ENCODE measurements around the gene DYNLL2. TPM values are rescaled to one million over a fixed set of nuclear protein-coding genes. Genes with fewer than 3 reads are reported as not detected.
A peak's percentile ranks its signal among the peaks of the same experiment; 100 is the strongest.

DYNLL2 gene
- total and polyA plus RNA-seq, 9 of the 15 experiments (the other 6 are each of a cell fraction or from before 2014, with no cell fraction given), result 1.8 to 24.5 (median 13.0) TPM

DNA sequence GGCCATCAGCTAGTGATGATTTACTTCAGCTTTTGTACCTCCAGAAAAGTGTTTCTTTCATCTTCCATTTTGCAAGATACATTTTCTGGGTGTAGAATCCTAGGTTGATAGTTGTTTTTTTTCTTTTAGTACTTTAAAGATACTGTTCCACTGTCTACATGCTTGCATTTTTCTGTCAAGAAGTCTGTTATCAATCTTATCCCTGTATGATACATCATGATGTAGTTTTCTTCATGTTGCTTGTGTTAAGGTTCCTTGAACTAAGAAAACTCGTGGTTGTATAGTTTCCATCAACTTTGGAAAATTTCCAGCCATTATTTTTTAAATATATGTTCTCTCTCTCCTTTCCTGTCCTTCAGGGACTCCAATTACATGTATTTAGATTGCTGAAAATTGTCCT lies 24.1 kb downstream of the DYNLL2 start:
- CTCF ChIA-PET (ENCODE audit: low intra/inter-chr PET ratio), result no interaction called here
- BruUV-seq (replicated peaks), result no TSS peak

More for the DNA sequence above, 24.1 kb downstream of the DYNLL2 start:
- ATAC-seq (no peak), FAIRE-seq (no peak), DNase-seq (ENCODE audit: extremely low read depth in 1 of 4, low spot score in 3 of 4) (no peak)
- intact Hi-C loops (cut with micrococcal nuclease) (no loop called here), in situ Hi-C loops (cut with MboI) (loop anchor here (25.0 kb wide), 1 partner anchor 970 kb away; no protein-coding TSS in a partner anchor)
- Histone ChIP-seq H3K4me3 (no peak overlapping the region), H3K4me2 (ENCODE audit: insufficient read depth, low read length) (no peak overlapping the region), H3K27ac (ENCODE audit: extremely low read depth, low read depth, low read length) (no peak overlapping the region), H3K79me2 (ENCODE audit: control insufficient read depth, insufficient read depth, low read length) (no peaks in the 10 kb centered on the region), H2AFZ (ENCODE audit: low read depth, low read length) (no peak overlapping the region), H3K9ac (ENCODE audit: insufficient read depth in 1 of 2, low read depth in 2 of 2, low read length in 2 of 2) (no peak overlapping the region), H4K20me1 (replicated peaks; ENCODE audit: control insufficient read depth, insufficient read depth, low read length) (no peaks in the 10 kb centered on the region), H3K9me3 (replicated peaks; ENCODE audit: control insufficient read depth, insufficient read depth, low read depth, low read length) (no peaks in the 10 kb centered on the region), H3K9me1 (ENCODE audit: control insufficient read depth, insufficient read depth, low read length) (no peaks in the 10 kb centered on the region), H3K36me3 (ENCODE audit: control insufficient read depth, insufficient read depth, low read length) (no peaks in the 10 kb centered on the region), H3K27me3 (ENCODE audit: control insufficient read depth in 2 of 2, insufficient read depth in 2 of 2, low read length in 2 of 2) (peaks cover 5 to 7% of the 10 kb centered on the region in 2 experiments; a peak in 3 of 5 replicates), H3K4me1 (replicated peaks in 1 of 2; ENCODE audit: control insufficient read depth in 2 of 2, insufficient read depth in 2 of 2, low read length in 2 of 2) (no peaks in the 10 kb centered on the region)
- 0% methylated on average over 1 of the region's 1 CpG for WGBS (ENCODE audit: insufficient coverage, low coverage, missing lambda C conversion rate)
- no peak for TF ChIP-seq PREB (CRISPR knock-in tag; IDR thresholded peaks at IDR 0.05)
- peak in 1 of 2 experiments; percentile 76; a peak in 1 of 3 replicates for TF ChIP-seq CBX3 (IDR thresholded peaks at IDR 0.05; ENCODE audit: borderline replicate concordance in 1 of 2, low read length in 2 of 2)
- no peak for TF ChIP-seq SAFB (IDR thresholded peaks at IDR 0.05; ENCODE audit: borderline replicate concordance, low read depth, low read length)
- TF ChIP-seq, protein P1, sequence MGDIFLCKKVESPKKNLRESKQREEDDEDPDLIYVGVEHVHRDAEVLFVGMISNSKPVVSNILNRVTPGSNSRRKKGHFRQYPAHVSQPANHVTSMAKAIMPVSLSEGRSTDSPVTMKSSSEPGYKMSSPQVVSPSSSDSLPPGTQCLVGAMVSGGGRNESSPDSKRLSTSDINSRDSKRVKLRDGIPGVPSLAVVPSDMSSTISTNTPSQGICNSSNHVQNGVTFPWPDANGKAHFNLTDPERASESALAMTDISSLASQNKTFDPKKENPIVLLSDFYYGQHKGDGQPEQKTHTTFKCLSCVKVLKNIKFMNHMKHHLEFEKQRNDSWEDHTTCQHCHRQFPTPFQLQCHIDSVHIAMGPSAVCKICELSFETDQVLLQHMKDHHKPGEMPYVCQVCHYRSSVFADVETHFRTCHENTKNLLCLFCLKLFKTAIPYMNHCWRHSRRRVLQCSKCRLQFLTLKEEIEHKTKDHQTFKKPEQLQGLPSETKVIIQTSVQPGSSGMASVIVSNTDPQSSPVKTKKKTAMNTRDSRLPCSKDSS (IDR thresholded peaks at IDR 0.05; ENCODE audit: low read depth, partially characterized antibody), result peak; percentile 39
- TF ChIP-seq TRIM24 (IDR thresholded peaks at IDR 0.05), result peak in 1 of 2 experiments; percentile 39; a peak in 1 of 4 replicates
- TF ChIP-seq MNT (conservative IDR thresholded peaks at IDR 0.05), result no peak
- 0 out of 2 replicates have a peak, but pooled peaks have one; percentile 37 for TF ChIP-seq CBX5 (IDR thresholded peaks at IDR 0.05; ENCODE audit: borderline replicate concordance, low read depth)
- peak; percentile 54; the same call in 1 of the 2 replicates for TF ChIP-seq TRIM28 (IDR thresholded peaks at IDR 0.05)
- POLR2A ChIA-PET, result no interaction called here
